ENCODE results near the gene NXPH4.

DNA sequence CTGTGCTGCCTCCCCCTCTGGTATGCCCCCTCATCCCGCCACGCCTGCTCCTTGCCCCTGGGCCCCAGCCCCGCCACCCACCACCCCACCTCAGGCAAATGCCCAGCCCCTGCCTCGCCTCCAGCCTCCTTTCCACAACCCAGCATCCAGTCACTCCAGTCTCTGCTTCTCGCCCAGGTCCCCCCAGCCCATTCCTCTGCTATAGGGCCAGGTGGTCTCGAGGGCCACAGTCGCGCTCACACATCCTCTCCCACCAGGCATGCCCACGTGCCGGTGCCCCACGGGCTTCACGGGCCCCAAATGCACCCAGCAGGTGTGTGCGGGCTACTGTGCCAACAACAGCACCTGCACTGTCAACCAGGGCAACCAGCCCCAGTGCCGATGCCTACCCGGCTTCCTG is 6.1 kb upstream of the NXPH4 start:
- TF ChIP-seq, protein P1, sequence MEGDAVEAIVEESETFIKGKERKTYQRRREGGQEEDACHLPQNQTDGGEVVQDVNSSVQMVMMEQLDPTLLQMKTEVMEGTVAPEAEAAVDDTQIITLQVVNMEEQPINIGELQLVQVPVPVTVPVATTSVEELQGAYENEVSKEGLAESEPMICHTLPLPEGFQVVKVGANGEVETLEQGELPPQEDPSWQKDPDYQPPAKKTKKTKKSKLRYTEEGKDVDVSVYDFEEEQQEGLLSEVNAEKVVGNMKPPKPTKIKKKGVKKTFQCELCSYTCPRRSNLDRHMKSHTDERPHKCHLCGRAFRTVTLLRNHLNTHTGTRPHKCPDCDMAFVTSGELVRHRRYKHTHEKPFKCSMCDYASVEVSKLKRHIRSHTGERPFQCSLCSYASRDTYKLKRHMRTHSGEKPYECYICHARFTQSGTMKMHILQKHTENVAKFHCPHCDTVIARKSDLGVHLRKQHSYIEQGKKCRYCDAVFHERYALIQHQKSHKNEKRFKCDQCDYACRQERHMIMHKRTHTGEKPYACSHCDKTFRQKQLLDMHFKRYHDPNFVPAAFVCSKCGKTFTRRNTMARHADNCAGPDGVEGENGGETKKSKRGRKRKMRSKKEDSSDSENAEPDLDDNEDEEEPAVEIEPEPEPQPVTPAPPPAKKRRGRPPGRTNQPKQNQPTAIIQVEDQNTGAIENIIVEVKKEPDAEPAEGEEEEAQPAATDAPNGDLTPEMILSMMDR (IDR thresholded peaks at IDR 0.05), result no peak
- TF ChIP-seq EZH2phosphoT487 (IDR thresholded peaks at IDR 0.05) (no peak), EZH2 (IDR thresholded peaks at IDR 0.05) (no peak)

All from neural progenitor cell (in vitro differentiated cells).